DMS153 (cell line): ENCODE results near the gene MREG.
A peak's percentile ranks its signal among the peaks of the same experiment; 100 is the strongest.

Source experiments
- DNase-seq: peaks from one replicate; lab custom pipeline; 2025; lab: John Stamatoyannopoulos, UW

The MREG gene

GRCh38 chr2:215918901-215919599 lies 94.3 kb downstream of the MREG start:
- no peak for DNase-seq

GRCh38 chr2:215917953-215918620 lies 95.3 kb downstream of the MREG start:
- no peak for DNase-seq

DNA sequence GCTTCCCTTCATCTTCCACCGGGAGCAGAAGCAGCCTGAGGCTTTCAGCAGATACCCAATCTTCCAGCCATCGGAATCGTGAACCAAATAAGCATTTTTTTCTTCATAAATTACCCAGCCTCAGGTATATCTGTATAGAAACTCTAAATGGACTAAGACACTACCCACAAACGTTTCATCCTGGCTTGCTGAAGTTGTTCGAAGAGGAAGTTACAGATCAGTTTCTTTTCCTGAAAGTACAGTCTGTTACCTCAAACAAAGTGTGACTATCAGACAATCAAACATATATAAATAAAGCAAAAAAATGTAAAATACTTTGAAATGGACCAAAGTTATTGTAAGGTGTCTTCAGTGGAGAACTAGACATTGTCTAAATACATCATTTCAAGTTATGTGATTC lies 97.9 kb downstream of the MREG start:
- no peak for DNase-seq

DNA sequence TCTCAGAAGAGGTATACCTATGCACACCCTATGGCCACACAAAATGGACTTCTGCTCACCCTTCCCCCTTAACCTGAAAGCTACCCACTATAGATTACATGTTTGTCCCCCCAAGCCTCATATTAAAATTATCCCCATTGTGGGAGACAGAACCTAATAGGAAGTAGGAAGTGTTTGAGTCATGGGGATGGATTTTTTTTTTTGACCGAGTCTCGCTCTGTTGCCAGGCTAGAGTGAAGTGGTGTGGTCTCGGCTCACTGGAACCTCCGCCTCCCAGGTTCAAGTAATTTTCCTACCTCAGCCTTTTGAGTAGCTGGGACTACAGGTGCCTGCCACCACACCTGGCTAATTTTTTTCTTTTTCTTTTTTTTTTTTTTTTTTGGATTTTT lies 98.6 kb downstream of the MREG start:
- no peak for DNase-seq

DNA sequence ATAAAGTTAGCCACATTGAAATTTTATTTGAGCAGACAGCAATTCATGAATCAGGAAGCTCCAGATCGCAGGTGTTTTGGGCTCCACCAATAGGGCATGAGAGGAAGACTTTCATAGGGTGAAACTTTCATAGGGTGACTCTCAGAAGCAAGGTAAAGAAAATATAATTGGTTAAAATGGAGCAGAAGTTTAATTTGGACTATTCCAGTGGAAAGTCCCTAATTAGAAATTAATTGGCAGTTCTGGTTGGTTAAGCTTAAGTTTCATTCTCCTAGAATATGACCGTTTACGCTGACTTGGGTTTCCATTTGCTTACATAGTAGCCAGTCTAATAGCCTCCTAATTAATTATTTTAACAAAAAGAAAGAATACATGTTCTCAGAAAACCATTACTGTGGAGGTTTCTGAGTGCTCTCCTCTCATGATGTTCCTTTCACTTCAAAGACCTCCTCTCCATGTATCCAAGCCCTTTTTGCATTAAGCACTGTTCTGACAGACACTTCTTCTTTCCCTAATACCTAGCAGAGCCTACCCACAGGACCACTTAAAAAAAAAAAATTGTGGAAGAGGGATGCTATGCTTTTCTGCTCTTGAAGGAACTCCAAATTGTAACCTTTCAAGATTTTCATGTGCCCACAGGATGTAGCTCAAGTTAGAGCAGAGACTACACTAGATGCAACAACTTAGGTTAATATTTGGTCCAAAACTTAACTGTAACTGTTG lies 99.1 kb downstream of the MREG start:
- no peak for DNase-seq

- DNase-seq, result no peak
Observed at GRCh38 chr2:215912299-215912842, 101.0 kb downstream of the MREG start.

- no peak for DNase-seq
Observed at GRCh38 chr2:215911301-215912085, 101.9 kb downstream of the MREG start.

DNA sequence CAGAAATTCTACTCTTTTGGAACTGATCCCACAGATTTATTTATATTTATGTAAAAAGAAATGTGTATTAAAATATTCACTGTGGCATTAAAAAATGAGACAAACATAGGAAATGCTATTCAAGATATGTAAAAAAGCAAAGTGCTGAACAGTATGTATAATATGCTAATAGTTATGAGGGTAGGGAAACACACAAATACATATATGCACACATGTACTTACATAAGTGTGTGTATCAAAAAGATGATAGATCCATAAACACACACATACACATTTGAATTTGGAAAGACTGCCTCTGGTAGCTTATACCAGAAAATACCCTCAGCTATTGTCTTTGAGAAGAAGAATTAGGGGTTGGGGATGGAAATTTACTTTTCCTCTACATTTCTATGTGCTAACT lies 103.2 kb downstream of the MREG start:
- DNase-seq, result no peak

DNA sequence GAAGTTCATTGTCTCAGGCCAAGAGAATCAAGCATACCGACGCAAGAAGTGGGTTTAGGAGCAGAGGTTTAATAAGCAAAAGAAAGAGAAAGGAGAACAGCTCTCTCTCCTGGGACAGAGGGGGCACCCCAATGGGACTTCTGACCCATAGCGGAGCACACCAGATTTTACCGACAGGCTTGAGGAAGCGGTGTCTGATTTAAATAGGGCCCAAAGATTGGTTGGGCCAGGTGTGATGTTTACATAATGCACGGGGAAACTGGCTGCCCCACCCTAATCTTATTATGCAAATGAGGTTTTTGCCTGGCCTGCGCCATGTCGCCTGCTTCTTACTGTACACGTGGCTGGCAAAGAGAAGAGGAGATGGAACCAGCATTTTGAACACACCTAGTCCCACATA lies 106.2 kb downstream of the MREG start:
- no peak for DNase-seq

GRCh38 chr2:215906458-215906857 lies 106.9 kb downstream of the MREG start:
- no peak for DNase-seq

GRCh38 chr2:215905691-215906090 lies 107.7 kb downstream of the MREG start:
- DNase-seq, result no peak

GRCh38 chr2:215904101-215904500 lies 109.2 kb downstream of the MREG start:
- no peak for DNase-seq

DNA sequence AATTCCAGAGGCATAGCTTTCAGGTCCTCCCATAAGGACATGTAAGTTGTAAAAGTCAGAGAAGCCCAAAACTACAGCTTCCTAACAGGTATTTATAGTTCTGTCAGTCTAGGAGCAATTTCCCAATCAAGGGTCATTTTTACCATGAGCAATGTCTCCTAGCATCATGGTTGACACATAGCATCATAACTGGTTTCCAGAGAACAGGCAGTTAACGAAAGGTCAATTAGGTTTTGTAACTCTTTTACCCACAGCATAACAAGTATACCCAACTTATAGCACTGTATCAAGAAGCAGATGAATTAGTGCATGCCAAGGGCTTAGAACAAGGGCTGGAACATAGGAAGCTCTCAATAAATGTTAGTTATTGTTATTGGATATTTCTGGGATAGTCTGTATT lies 110.1 kb downstream of the MREG start:
- DNase-seq, result no peak

DNA sequence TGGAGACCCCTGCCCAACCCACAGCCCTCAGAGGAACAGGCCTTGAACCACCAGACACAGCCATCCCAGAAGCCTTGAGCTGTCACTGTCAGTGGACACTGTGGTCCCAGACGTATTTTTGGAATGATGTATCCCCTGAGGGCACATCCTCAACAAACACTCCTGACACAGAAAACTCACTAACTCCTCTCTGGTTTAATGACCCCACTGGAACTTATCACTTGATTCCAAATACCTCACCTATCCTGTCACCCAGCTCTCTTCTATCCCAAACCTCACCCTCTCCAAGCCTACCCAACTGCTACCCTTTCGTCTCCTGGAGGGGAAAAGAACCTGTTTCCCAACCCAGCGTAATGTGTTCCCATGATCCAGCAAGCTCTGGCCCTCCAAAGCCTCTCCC lies 111.6 kb downstream of the MREG start:
- no peak for DNase-seq

DNA sequence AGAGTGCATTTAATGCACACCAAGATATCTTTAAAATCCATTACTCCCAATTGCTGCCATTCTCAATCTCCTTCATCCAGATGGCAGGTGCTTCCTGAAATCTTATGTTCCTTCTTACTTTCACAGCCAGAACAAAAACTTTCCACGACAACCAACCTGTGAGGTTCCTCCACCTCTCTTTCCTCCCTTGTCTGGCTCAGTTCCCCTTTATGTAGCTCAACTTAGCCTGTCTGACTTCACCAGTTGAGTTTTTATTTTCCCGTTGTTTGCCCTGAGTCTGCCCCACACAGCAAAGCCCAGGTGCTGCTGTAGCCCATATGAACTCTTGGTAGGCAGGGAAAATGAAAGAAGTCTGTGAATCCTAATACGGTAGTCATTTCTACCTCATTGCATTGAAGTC lies 112.5 kb downstream of the MREG start:
- DNase-seq, result no peak

- no peak for DNase-seq
Observed at GRCh38 chr2:215900203-215900611, 113.1 kb downstream of the MREG start.

- DNase-seq, result no peak
Observed at GRCh38 chr2:215899141-215900074, 113.9 kb downstream of the MREG start.

GRCh38 chr2:215898363-215898762 lies 115.0 kb downstream of the MREG start:
- DNase-seq, result no peak

- DNase-seq, result no peak
Observed at GRCh38 chr2:215896921-215897320, 116.4 kb downstream of the MREG start.

GRCh38 chr2:215895330-215895729 lies 118.0 kb downstream of the MREG start:
- peak; percentile 63 for DNase-seq
